VCaP (cell line): ENCODE data around the gene WBP11.
A peak's percentile ranks its signal among the peaks of the same experiment; 100 is the strongest.

Experiments
- H3K27ac ChIP-seq: fragments of 450-650 bp; 2 replicates; pipeline ENCODE4 v1.5.1; 2017
- TF ChIP-seq, protein P1 (sequence below): fragments of 450-650 bp; conservative IDR thresholded peaks from 2 replicates; pipeline ENCODE4 v1.5.1; 2017; ENCODE audit warnings: mild to moderate bottlenecking, moderate library complexity

Gene WBP11

GRCh38 chr12:14779834-14780233, 23.4 kb downstream of the WBP11 start:
- H3K27ac ChIP-seq: peak overlapping the region; percentile 97; the same call in 1 of the 2 replicates
- TF ChIP-seq, protein P1, sequence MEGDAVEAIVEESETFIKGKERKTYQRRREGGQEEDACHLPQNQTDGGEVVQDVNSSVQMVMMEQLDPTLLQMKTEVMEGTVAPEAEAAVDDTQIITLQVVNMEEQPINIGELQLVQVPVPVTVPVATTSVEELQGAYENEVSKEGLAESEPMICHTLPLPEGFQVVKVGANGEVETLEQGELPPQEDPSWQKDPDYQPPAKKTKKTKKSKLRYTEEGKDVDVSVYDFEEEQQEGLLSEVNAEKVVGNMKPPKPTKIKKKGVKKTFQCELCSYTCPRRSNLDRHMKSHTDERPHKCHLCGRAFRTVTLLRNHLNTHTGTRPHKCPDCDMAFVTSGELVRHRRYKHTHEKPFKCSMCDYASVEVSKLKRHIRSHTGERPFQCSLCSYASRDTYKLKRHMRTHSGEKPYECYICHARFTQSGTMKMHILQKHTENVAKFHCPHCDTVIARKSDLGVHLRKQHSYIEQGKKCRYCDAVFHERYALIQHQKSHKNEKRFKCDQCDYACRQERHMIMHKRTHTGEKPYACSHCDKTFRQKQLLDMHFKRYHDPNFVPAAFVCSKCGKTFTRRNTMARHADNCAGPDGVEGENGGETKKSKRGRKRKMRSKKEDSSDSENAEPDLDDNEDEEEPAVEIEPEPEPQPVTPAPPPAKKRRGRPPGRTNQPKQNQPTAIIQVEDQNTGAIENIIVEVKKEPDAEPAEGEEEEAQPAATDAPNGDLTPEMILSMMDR: no peak

DNA sequence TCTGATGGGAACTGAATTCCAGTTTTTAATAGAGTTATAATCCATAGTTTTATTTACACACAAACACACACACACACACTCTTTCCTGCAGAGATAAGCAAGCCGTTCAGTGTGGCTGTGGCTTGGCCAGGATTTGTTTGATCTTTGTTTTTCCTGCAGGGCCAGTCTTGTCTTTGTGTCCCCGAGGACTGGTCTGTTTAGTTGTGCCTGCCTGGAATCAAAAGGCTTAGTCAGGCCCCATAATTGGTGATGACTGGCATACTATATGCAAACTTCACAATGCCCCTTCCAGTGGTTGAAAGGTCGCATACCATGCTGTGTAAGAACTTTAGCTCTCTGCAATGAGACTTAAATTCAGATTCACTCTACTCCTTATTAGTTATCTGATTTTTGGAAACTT, 26.0 kb downstream of the WBP11 start:
- peak overlapping the region; percentile 97 for H3K27ac ChIP-seq
- TF ChIP-seq, protein P1: no peak

DNA sequence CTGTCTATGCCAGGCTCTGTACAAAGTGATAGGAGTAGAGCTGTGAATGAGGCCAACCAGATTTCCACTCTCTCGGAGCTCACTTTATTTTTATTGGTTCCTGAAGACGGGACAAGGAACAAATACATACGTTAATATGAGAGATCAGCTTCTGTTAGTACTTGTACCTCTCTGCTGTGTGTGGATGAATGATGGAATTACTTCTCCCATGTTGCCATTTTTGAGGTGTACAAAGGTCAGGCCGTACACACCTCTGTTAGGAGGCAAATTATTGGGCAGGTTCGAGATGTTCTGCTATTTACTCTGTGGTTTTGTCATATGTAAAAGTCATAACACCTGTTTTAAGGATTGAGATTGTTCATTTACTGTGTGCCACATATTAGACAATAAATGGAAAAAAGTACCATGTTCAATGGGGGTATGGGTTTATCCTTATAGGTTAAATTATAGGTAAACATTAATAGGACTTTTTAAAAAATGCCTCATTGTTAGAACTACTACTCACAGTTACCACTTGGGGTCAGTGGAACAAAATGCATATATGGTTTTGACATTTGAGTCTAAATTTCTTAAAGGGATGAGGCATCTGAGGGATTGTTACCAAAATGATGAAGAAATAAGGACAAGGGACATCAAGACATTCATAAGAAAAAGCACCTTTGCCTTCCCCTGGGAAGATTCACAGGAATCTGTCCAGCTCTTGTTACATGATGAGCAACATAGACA, 26.9 kb downstream of the WBP11 start:
- TF ChIP-seq, protein P1: peak; percentile 69
- peak overlapping the region; percentile 97 for H3K27ac ChIP-seq

DNA sequence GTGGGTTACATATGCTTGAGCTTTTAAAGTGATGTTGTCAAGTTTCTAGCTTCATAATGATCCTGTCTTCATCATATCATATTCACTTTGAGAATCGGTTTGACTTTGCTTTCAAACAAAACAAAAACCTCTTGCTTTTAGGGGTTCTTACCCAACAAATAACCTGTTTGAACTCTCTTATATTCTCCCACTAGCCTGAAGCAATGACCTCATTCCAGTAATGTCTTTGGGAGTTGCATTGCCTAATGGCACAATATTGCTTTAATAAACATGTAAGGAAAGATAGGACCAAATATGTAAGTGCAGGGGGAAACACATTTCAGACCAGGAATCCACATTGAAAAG, 27.7 kb downstream of the WBP11 start:
- TF ChIP-seq, protein P1: no peak
- H3K27ac ChIP-seq: peak overlapping the region; percentile 97

DNA sequence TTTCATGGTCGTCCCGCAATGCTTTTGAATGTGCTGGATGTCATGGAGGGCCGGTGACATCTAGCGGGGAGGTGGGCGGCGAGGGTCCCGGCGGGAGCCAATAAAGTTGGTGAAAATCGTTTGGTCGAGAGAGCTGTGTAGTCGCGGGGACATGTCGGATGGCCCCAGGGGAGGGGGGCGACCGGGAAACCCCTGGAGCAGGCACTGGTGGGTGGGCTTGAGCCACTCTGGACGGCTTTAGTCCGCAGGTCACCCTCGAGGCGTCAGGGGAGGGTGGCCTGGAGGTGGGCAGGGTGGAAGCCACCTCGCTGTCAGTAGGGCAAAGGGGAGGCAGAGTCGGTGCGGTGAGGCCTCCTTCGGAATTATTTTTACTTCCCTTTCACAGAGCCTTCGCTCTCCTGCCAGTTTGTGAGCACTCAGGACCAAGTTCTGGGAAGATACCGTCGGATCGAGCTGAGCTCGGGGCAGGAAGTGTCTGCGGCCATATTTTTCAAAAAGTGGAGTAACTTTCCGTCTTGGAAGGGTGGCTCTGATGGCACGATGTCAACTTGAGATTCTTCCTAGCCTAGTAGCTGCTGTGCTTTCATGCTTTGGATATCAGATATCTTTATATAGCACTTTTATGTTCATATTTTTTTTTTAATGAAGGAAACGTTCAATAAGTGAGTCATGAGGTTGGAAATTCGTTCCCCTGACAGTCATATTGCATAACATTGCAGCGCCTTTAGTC, 28.2 kb downstream of the WBP11 start:
- TF ChIP-seq, protein P1: no peak
- peak overlapping the region; percentile 97 for H3K27ac ChIP-seq

- peak overlapping the region; percentile 97 for H3K27ac ChIP-seq
- TF ChIP-seq, protein P1: no peak
Measured at GRCh38 chr12:14774074-14774905, 29.0 kb downstream of the WBP11 start.

- H3K27ac ChIP-seq: peak overlapping the region; percentile 97
- TF ChIP-seq, protein P1: no peak
Measured at GRCh38 chr12:14773685-14774073, 29.6 kb downstream of the WBP11 start.
